ENCODE results near the gene ABCC6. TPM values are rescaled to one million over a fixed set of nuclear protein-coding genes. Genes with fewer than 3 reads are reported as not detected.
A peak's percentile ranks its signal among the peaks of the same experiment; 100 is the strongest.
"Not testable (repeated sequence)": the region's sequence is repeated elsewhere in the genome, so short reads cannot be mapped to it uniquely, and the experiment has no call there.

The ABCC6 gene
- polyA plus RNA-seq, 3 donors, result 6.1 to 16.5 (median 14.7) TPM

DNA sequence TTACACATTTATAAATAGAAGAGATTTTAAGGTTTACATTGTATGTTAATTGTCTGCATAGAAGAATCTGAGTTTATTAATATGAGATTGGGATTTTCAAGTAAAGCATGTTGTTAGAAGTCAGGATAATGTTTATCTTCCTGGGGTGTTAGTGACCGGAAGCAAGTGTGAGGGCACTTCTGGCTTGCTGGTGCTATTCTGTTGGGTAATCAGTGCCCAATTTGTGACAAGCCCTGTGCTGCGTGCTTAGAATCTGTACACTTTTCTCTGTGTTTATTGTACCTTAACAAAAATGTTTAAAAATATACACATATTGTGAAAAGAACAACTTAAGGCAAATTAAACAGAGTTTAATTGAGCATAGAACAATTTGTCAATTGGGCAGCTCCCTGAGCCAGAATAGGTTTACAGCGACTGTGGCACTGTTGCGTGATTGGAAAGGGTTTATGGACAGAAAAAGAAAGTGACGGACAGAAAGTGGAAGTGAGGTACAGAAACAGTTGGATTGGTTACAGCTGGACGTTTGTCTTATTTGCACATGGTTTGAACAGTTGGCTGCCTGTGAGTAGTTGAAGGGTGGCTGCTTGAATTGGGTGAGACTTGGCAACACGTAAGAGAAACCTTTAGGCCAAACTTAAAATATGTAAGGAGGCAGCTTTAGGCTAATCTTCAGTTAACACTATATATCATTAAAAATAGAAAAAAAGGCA is 26.5 kb upstream of the ABCC6 start:
- H2AFZ ChIP-seq (ENCODE audit: insufficient read depth, low read depth, low read length, poor library complexity, severe bottlenecking); H4K20me1 ChIP-seq (ENCODE audit: insufficient read depth, low read length); H3K9me3 ChIP-seq (replicated peaks in 1 of 2; ENCODE audit: control insufficient read depth in 1 of 2, insufficient read depth in 1 of 2, low read length in 2 of 2); H3K4me3 Mint-ChIP-seq; H3K4me3 ChIP-seq (replicated peaks in 1 of 3; ENCODE audit: low read depth in 2 of 3, low read length in 3 of 3); H3K27ac ChIP-seq (ENCODE audit: low read depth in 1 of 2, low read length in 2 of 2); H3K4me1 Mint-ChIP-seq; H3K4me2 ChIP-seq (replicated peaks; ENCODE audit: extremely low read depth, low read length, poor library complexity, severe bottlenecking); H3K36me3 ChIP-seq (replicated peaks in 1 of 2; ENCODE audit: control insufficient read depth in 1 of 2, insufficient read depth in 2 of 2, low read length in 2 of 2); H3K79me2 ChIP-seq (ENCODE audit: insufficient read depth, low read length); H3K27me3 Mint-ChIP-seq (ENCODE audit: low read depth in 3 of 3); intact Hi-C loops (cut with micrococcal nuclease); H3K4me1 ChIP-seq (ENCODE audit: control insufficient read depth in 1 of 2, insufficient read depth in 2 of 2, low read length in 2 of 2); H3K36me3 Mint-ChIP-seq; H3K9ac ChIP-seq (ENCODE audit: insufficient read depth, low read length, poor library complexity, severe bottlenecking); H3K9me3 Mint-ChIP-seq; H3K27me3 ChIP-seq (ENCODE audit: control insufficient read depth in 2 of 2, insufficient read depth in 2 of 2, low read length in 2 of 2): not testable (repeated sequence)
- WGBS (ENCODE audit: insufficient coverage), result no CpG with 5 or more reads among the region's 7 CpGs
- peak in 2 of 3 donors; percentile 0 to 22 for DNase-seq
- peak overlapping the region in 2 of 7 donors; percentile 25 to 60 for H3K27ac Mint-ChIP-seq

DNA sequence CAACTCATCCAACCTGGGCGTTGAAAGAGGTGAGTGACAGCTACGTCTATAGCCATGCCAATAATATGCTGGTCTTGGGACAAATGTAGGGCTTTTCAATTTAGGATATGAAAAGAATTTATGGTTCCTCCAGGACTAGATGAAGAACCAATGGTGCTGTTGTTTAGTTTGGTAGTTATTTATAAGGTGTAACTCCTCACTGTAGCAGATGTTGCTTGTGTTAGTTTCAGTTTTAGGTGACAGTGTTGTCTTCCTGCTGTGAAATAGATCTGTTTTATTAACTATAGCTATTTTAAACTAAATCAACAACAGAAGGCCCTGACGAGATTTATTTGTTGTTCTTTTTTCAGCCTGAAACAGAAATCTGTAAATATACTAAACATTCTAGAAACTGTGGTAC is 24.1 kb upstream of the ABCC6 start:
- intact Hi-C loops (cut with micrococcal nuclease); H3K9me3 ChIP-seq (replicated peaks in 1 of 2; ENCODE audit: control insufficient read depth in 1 of 2, insufficient read depth in 1 of 2, low read length in 2 of 2); H3K36me3 Mint-ChIP-seq; H2AFZ ChIP-seq (ENCODE audit: insufficient read depth, low read depth, low read length, poor library complexity, severe bottlenecking); H3K27me3 ChIP-seq (ENCODE audit: control insufficient read depth in 2 of 2, insufficient read depth in 2 of 2, low read length in 2 of 2); DNase-seq; H3K27ac Mint-ChIP-seq; H3K4me1 Mint-ChIP-seq; H4K20me1 ChIP-seq (ENCODE audit: insufficient read depth, low read length); H3K9me3 Mint-ChIP-seq; H3K4me3 ChIP-seq (replicated peaks in 1 of 3; ENCODE audit: low read depth in 2 of 3, low read length in 3 of 3); H3K27ac ChIP-seq (ENCODE audit: low read depth in 1 of 2, low read length in 2 of 2); H3K4me3 Mint-ChIP-seq; H3K9ac ChIP-seq (ENCODE audit: insufficient read depth, low read length, poor library complexity, severe bottlenecking); H3K4me1 ChIP-seq (ENCODE audit: control insufficient read depth in 1 of 2, insufficient read depth in 2 of 2, low read length in 2 of 2); H3K36me3 ChIP-seq (replicated peaks in 1 of 2; ENCODE audit: control insufficient read depth in 1 of 2, insufficient read depth in 2 of 2, low read length in 2 of 2); H3K4me2 ChIP-seq (replicated peaks; ENCODE audit: extremely low read depth, low read length, poor library complexity, severe bottlenecking); H3K27me3 Mint-ChIP-seq (ENCODE audit: low read depth in 3 of 3); H3K79me2 ChIP-seq (ENCODE audit: insufficient read depth, low read length): not testable (repeated sequence)
- WGBS (ENCODE audit: insufficient coverage), result no CpG with 5 or more reads among the region's 3 CpGs

DNA sequence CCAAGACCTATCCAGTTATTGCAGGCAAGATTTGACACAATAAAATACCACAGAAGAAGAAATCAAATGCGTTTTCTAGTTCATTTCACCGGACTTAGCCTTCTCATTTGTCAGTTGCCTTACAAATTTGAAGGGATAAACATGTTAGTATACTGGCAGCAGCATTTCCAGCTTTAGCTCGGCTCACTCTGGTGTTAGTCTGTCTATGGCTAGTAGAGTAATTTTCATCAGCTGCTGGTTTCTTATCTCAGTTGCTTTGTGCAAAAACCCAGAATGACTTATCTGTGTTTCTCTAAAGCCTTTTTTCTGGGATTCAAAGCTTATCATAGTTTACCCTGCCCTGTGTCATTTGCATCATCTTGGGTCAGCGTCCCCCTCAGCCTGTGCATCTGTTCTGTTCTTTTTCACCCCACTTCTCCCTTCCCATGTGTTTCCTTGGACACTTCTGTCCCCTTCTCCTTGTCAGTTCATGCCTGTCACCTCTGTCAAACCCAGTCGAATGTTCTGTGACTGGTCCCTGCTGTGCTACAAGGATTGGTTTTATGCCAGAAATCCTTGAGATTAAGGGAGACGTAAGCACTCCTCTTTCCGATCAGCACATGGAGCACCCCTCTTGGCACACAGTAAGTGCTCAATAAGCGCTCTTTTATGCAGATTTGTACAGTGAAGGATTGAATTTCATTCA is 23.4 kb upstream of the ABCC6 start:
- H3K4me2 ChIP-seq (replicated peaks; ENCODE audit: extremely low read depth, low read length, poor library complexity, severe bottlenecking); H3K36me3 Mint-ChIP-seq; H3K27ac ChIP-seq (ENCODE audit: low read depth in 1 of 2, low read length in 2 of 2); H3K4me1 Mint-ChIP-seq; DNase-seq; H4K20me1 ChIP-seq (ENCODE audit: insufficient read depth, low read length); intact Hi-C loops (cut with micrococcal nuclease); H3K79me2 ChIP-seq (ENCODE audit: insufficient read depth, low read length); H3K27me3 ChIP-seq (ENCODE audit: control insufficient read depth in 2 of 2, insufficient read depth in 2 of 2, low read length in 2 of 2); H3K36me3 ChIP-seq (replicated peaks in 1 of 2; ENCODE audit: control insufficient read depth in 1 of 2, insufficient read depth in 2 of 2, low read length in 2 of 2); H3K9me3 Mint-ChIP-seq; H3K9ac ChIP-seq (ENCODE audit: insufficient read depth, low read length, poor library complexity, severe bottlenecking); H2AFZ ChIP-seq (ENCODE audit: insufficient read depth, low read depth, low read length, poor library complexity, severe bottlenecking); H3K27me3 Mint-ChIP-seq (ENCODE audit: low read depth in 3 of 3); H3K9me3 ChIP-seq (replicated peaks in 1 of 2; ENCODE audit: control insufficient read depth in 1 of 2, insufficient read depth in 1 of 2, low read length in 2 of 2); H3K27ac Mint-ChIP-seq; H3K4me3 Mint-ChIP-seq; H3K4me3 ChIP-seq (replicated peaks in 1 of 3; ENCODE audit: low read depth in 2 of 3, low read length in 3 of 3); H3K4me1 ChIP-seq (ENCODE audit: control insufficient read depth in 1 of 2, insufficient read depth in 2 of 2, low read length in 2 of 2): not testable (repeated sequence)
- WGBS (ENCODE audit: insufficient coverage), result no CpG with 5 or more reads among the region's 8 CpGs

DNA sequence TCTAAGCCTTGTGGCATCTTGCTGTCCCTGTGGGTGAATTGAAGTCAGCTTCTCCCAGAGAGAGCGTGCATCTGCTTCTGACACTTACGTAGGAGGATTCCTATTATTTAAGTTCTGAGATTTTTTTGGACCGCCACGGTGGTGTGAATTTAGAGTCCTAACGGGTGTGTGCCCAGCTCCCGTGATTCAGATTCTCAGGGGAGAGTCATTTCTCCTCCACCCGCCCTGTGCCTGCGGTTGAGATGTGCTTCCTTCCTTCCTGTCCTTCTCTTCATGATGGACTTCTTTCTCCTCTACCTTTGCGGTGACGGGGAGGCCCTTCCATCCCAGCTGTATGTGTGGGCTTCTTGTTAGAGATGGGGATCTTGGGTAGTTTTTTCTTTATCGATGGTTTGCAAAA is 20.6 kb upstream of the ABCC6 start:
- H4K20me1 ChIP-seq (ENCODE audit: insufficient read depth, low read length); H3K4me2 ChIP-seq (replicated peaks; ENCODE audit: extremely low read depth, low read length, poor library complexity, severe bottlenecking); H3K27me3 ChIP-seq (ENCODE audit: control insufficient read depth in 2 of 2, insufficient read depth in 2 of 2, low read length in 2 of 2); H3K27ac ChIP-seq (ENCODE audit: low read depth in 1 of 2, low read length in 2 of 2); H3K9ac ChIP-seq (ENCODE audit: insufficient read depth, low read length, poor library complexity, severe bottlenecking); H3K9me3 Mint-ChIP-seq; H3K79me2 ChIP-seq (ENCODE audit: insufficient read depth, low read length); H3K4me1 Mint-ChIP-seq; intact Hi-C loops (cut with micrococcal nuclease); H3K4me3 ChIP-seq (replicated peaks in 1 of 3; ENCODE audit: low read depth in 2 of 3, low read length in 3 of 3); H2AFZ ChIP-seq (ENCODE audit: insufficient read depth, low read depth, low read length, poor library complexity, severe bottlenecking); H3K27me3 Mint-ChIP-seq (ENCODE audit: low read depth in 3 of 3); H3K36me3 ChIP-seq (replicated peaks in 1 of 2; ENCODE audit: control insufficient read depth in 1 of 2, insufficient read depth in 2 of 2, low read length in 2 of 2); H3K4me3 Mint-ChIP-seq; DNase-seq; H3K4me1 ChIP-seq (ENCODE audit: control insufficient read depth in 1 of 2, insufficient read depth in 2 of 2, low read length in 2 of 2); H3K9me3 ChIP-seq (replicated peaks in 1 of 2; ENCODE audit: control insufficient read depth in 1 of 2, insufficient read depth in 1 of 2, low read length in 2 of 2): not testable (repeated sequence)
- no CpG with 5 or more reads among the region's 11 CpGs for WGBS (ENCODE audit: insufficient coverage)
- Mint-ChIP-seq H3K27ac (peak overlapping the region in 1 of 7 donors; percentile 48), H3K36me3 (peaks cover 5 to 11% of the 10 kb centered on the region in 2 donors)

Measured in CD14-positive monocyte (primary cell).